KG1 (cell line): Measurements from ENCODE around the gene CYP1A1.
"Not testable (repeated sequence)": the region's sequence is repeated elsewhere in the genome, so short reads cannot be mapped to it uniquely, and the experiment has no call there.

Source experiments
- DNase-seq: peaks from one replicate; lab custom pipeline; 2025; lab: John Stamatoyannopoulos, UW

CYP1A1 gene

DNA sequence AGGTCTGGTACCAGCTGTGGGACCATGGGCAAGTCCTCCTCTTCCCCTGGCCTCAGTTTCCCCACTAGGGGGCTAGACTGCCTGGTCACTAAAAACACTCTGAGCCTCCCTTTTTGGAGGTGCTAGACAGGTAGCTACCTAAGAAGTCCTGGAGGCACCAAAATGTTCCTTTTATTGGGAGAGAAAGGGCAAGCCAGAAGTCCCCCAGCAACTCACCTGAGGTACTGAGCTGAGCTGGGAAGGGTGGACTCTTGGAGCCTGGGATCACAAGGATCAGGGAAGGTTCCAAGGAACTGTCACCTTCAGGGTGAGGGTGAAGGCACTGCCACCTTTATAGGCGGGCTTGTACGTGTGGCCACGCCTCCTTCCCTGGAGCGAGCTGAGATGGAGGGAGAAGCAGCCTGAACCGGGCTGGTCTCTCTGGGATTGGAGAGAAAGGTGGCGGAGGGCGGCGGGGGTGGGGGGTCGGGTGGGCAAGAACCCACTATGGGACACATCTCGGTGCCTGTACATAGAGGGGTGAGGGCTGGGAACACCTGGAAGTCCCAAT is at the start of gene CYP1A1:
Gene CYP1A1 (minus strand): TSS at position 304 of the 550 bp plus-strand sequence. CDS start 2,431 bp downstream, outside the sequence.
- DNase-seq: no peak

GRCh38 chr15:74773731-74774252 is 48.5 kb upstream of the CYP1A1 start:
- DNase-seq: no peak

- DNase-seq: no peak
Measured at GRCh38 chr15:74773329-74773728, 48.0 kb upstream of the CYP1A1 start.

- no peak for DNase-seq
Measured at GRCh38 chr15:74770211-74770903, 45.0 kb upstream of the CYP1A1 start.

DNA sequence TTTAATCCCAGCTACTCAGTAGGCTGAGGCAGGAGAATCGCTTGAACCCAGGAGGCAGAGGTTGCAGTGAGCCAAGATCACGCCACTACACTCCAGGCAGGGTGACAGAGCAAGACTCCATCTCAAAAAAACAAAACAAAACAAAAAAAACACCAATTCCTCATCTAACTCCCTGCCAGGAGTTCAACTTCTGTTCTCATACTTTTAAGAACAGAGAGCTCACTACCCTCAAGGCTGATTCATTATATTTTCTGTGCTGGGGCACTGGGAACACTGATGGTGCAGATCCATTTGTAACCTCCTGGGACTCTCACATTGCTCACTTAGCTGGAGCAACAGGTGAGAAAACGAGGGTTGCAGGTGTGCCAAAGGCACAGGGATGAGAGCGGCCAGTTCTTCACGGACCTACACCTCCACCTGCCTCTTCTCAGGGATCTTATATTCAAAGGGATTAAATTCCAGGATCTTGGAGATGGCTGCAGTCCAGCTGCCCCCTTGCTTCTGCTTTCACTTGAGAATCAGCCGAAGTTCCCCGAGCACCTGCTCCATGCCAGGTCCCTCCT is 44.2 kb upstream of the CYP1A1 start:
- no peak for DNase-seq

- DNase-seq: no peak
Measured at GRCh38 chr15:74768771-74769342, 43.5 kb upstream of the CYP1A1 start.

- no peak for DNase-seq
Measured at GRCh38 chr15:74768099-74768770, 42.9 kb upstream of the CYP1A1 start.

- no peak for DNase-seq
Measured at GRCh38 chr15:74767167-74768098, 42.1 kb upstream of the CYP1A1 start.

DNA sequence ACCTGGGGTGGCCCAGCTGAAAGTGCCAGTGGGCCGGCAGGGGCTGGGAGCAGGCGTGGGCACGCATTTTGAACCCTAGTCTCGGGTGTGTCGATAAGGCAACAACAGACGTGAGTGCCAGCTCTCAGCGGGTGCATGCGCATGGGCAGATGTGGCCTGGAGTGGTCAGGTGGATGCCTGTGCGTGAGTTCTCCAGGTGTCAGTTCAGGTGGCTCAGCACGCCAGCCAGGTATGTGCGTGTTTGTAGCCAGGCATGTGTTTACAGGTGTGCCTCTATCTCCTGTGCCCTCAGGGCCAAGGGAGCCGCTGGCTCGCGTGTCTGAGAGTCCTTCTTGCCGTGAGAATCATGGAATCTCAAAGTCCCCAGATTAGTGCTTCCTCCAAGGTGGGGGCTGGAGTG is 38.1 kb upstream of the CYP1A1 start:
- no peak for DNase-seq

DNA sequence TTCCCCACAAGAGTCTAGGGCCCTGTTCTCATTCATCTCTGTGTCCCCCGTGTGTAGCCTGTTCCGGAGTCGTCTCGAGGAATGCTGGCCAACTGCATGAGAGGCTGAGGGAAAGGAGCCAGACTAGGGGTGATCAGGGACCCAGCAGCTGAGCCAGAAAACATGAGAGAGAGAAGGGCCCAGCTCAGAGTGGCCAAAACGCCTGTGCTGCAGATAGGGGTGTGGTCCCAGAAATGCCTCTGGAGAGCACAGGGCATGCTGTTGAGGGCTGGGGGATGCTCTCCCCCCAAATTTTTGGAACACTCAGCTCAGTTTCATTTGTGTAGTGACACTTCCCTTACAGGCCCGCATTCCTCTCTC is 37.4 kb upstream of the CYP1A1 start:
- DNase-seq: no peak

GRCh38 chr15:74758736-74759135 is 33.4 kb upstream of the CYP1A1 start:
- no peak for DNase-seq

- no peak for DNase-seq
Measured at GRCh38 chr15:74754593-74755215, 29.4 kb upstream of the CYP1A1 start.

- no peak for DNase-seq
Measured at GRCh38 chr15:74752531-74752930, 27.2 kb upstream of the CYP1A1 start.

DNA sequence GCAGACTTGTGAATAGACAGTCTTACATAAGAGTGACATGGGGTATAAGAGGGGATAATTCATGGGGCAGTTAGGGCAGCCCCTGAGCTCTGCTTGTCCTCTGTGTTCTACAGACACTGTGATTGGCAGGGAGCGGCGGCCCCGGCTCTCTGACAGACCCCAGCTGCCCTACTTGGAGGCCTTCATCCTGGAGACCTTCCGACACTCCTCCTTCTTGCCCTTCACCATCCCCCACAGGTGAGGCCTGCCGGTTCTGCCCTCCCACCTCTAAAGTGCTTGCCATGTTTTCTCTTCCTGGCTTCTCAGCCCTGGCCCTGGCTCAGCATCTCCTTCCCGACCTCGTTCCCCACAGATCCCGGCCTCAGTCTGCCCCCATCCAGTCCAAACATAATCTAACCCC is 26.7 kb upstream of the CYP1A1 start:
- no peak for DNase-seq

GRCh38 chr15:74750751-74751150 is 25.4 kb upstream of the CYP1A1 start:
- no peak for DNase-seq

GRCh38 chr15:74749832-74750231 is 24.5 kb upstream of the CYP1A1 start:
- no peak for DNase-seq

GRCh38 chr15:74748322-74748946 is 23.1 kb upstream of the CYP1A1 start, which contains the start of gene CYP1A2:
TSS of gene CYP1A2 (plus strand) at chr15:74748845. CDS start at chr15:74749739, 894 bp downstream.
- DNase-seq: no peak

- DNase-seq: no peak
Measured at GRCh38 chr15:74746389-74746788, 21.1 kb upstream of the CYP1A1 start.

DNA sequence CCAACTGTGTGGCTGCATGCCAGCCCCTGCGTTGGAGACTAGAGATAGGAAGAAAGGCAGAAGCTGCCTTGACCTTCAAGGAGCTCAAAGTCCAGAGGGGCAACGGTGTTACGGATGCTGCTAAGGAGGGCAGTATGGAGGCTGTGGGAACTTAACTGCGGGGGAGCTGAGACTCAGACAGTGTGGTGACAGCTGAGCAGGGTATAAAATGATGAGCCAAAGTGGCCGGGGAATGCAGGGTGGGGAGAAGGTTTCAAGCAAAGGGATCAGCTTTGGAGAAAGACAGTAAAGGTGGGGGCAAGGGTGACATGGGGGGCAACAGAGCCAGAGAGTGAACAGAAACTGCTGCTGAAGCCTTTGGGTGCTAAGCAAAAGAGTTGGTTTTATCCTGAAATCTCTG is 17.1 kb upstream of the CYP1A1 start:
- DNase-seq: no peak

DNA sequence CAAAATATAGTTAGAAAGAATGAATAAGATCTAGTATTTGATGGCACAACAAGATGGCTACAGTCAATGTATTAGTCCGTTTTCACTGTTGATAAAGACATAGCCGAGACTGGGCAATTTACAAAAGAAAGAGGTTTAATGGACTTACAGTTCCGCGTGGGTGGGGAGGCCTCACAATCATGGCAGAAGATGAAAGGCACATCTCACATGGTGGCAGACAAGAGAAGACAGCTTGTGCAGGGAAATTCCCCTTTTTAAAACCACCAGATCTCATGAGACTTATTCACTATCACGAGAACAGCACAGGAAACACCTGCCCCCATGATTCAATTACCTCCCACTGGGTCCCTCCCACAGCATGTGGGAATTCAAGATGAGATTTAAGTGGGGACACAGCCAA is 12.9 kb upstream of the CYP1A1 start:
- DNase-seq: not testable (repeated sequence)
